CD4-positive, alpha-beta memory T cell (primary cell): ENCODE measurements around the gene SAMD4A. TPM values are rescaled to one million over a fixed set of nuclear protein-coding genes. Genes with fewer than 3 reads are reported as not detected.

Experiments
- CTCF ChIA-PET: fragments of 350-600 bp; sonication (Branson Sonifier 250); formaldehyde crosslinking; loops from one replicate; lab custom pipeline; 2021; ENCODE audit warnings: inconsistent platforms; ENCODE audit not compliant: partially characterized antibody; lab: Charles Lee
- POLR2A ChIA-PET: fragments of 350-600 bp; sonication (Branson Sonifier 250); formaldehyde crosslinking; loops from one replicate; lab custom pipeline; 2021; ENCODE audit not compliant: partially characterized antibody; lab: Charles Lee
- DNase-seq, 5 donors: peaks; one replicate each; pipeline versions ENCODE4 v3.0.0 to v3.0.0-alpha.2; 2020 to 2022; ENCODE audit warnings: mixed read lengths in 1 of 5
- H3K27ac ChIP-seq: one replicate; pipeline ENCODE4 v1.7.0; 2013; ENCODE audit warnings: low read depth, low read length
- H3K27me3 ChIP-seq: 2 replicates; pipeline ENCODE4 v1.7.0; 2013; ENCODE audit warnings: mild to moderate bottlenecking, low read length, moderate library complexity; ENCODE audit not compliant: insufficient read depth
- H3K36me3 ChIP-seq: 2 replicates; pipeline ENCODE4 v1.7.0; 2013; ENCODE audit warnings: mild to moderate bottlenecking, low read length, moderate library complexity; ENCODE audit not compliant: insufficient read depth
- H3K4me1 ChIP-seq: 2 replicates; pipeline ENCODE4 v1.7.0; 2013; ENCODE audit warnings: mild to moderate bottlenecking, low read length, moderate library complexity; ENCODE audit not compliant: insufficient read depth
- H3K4me3 ChIP-seq, 2 donors: one replicate each; pipeline ENCODE4 v1.7.0; 2013; ENCODE audit warnings: low read length in 2 of 2, mild to moderate bottlenecking in 1 of 2
- H3K9me3 ChIP-seq, 2 donors: one replicate each; pipeline ENCODE4 v1.7.0; 2013; ENCODE audit warnings: low read length in 2 of 2, control low read depth in 1 of 2; ENCODE audit not compliant: control insufficient read depth in 1 of 2
- H3K27ac Mint-ChIP-seq, 7 donors: one replicate each; pipeline ENCODE4 v1.8.0; 2020 to 2021; ENCODE audit warnings: mixed read lengths in 7 of 7, mild to moderate bottlenecking in 6 of 7, inconsistent platforms in 3 of 7, moderate library complexity in 3 of 7
- H3K27me3 Mint-ChIP-seq, 2 donors: one replicate each; pipeline ENCODE4 v1.8.0; 2020 to 2021; ENCODE audit warnings: mixed read lengths in 2 of 2
- H3K36me3 Mint-ChIP-seq, 2 donors: one replicate each; pipeline ENCODE4 v1.8.0; 2020 to 2021; ENCODE audit warnings: mixed read lengths in 2 of 2, inconsistent platforms in 1 of 2, mild to moderate bottlenecking in 1 of 2
- H3K4me1 Mint-ChIP-seq, 4 donors: one replicate each; pipeline ENCODE4 v1.8.0; 2020 to 2021; ENCODE audit warnings: mixed read lengths in 4 of 4, mild to moderate bottlenecking in 1 of 4
- H3K4me3 Mint-ChIP-seq, 8 donors: one replicate each; pipeline ENCODE4 v1.8.0; 2020 to 2021; ENCODE audit warnings: mixed read lengths in 8 of 8, mild to moderate bottlenecking in 7 of 8, moderate library complexity in 6 of 8, inconsistent platforms in 3 of 8
- H3K9me3 Mint-ChIP-seq, 8 donors: one replicate each; pipeline ENCODE4 v1.8.0; 2020 to 2021; ENCODE audit warnings: mixed read lengths in 8 of 8, mild to moderate bottlenecking in 5 of 8, inconsistent platforms in 3 of 8, moderate library complexity in 1 of 8
- intact Hi-C: fragments of 100-400 bp; cut with micrococcal nuclease; formaldehyde crosslinking; loops from one replicate; pipeline ENCODE4 v1.15.1; 2023
- polyA plus RNA-seq, 2 donors: library from polyadenylated mRNA; unstranded; fragments of 300-500 nt; fragmentation: Illumina TruSeq; gene quantifications; one replicate each; pipeline ENCODE4 v1.2.3, GENCODE V29; 2021
- total RNA-seq, 2 experiments: library from RNA; stranded (reverse); gene quantifications; one replicate each; pipeline ENCODE4 v1.2.3, GENCODE V29; 2021

SAMD4A gene
- total and polyA plus RNA-seq, 4 experiments from 2014 or later = 0.72 to 1.4 (median 0.93) TPM; not detected in 1

- H3K4me1 Mint-ChIP-seq = peaks cover 0 to 4% (median 0%) of the 10 kb centered on the region in 4 donors
- no peaks in the 10 kb centered on the region for H3K4me1 ChIP-seq
- peaks cover 0 to 2% (median 0%) of the 10 kb centered on the region in 8 donors for H3K9me3 Mint-ChIP-seq
- no peak overlapping the region for H3K27ac ChIP-seq
- H3K36me3 ChIP-seq = no peaks in the 10 kb centered on the region
- no peaks in the 10 kb centered on the region for H3K36me3 Mint-ChIP-seq
- H3K4me3 ChIP-seq = no peak overlapping the region
- intact Hi-C loops = no loop called here
- H3K4me3 Mint-ChIP-seq = no peak overlapping the region
- H3K27me3 Mint-ChIP-seq = peaks cover 0 to 1% of the 10 kb centered on the region in 2 donors
- ChIA-PET CTCF (interaction anchor here (1.5 to 1.7 kb wide), 2 partner anchors 15 to 121 kb away, joined by 3 to 5 read pairs; no protein-coding TSS in a partner anchor), POLR2A (interaction anchor here (1.2 kb wide), 1 partner anchor 121 kb away, joined by 3 read pairs; no protein-coding TSS in a partner anchor)
- no peak for DNase-seq
- H3K9me3 ChIP-seq = no peaks in the 10 kb centered on the region
- H3K27ac Mint-ChIP-seq = peak overlapping the region in 1 of 7 donors; percentile 85
- H3K27me3 ChIP-seq = no peaks in the 10 kb centered on the region
Measured at GRCh38 chr14:54685286-54685845, 118.4 kb downstream of the SAMD4A start.

- DNase-seq = no peak
- no peaks in the 10 kb centered on the region for H3K4me1 ChIP-seq
- no peaks in the 10 kb centered on the region for H3K9me3 ChIP-seq
- Mint-ChIP-seq H3K4me3 (no peak overlapping the region), H3K9me3 (peaks cover 0 to 2% (median 0%) of the 10 kb centered on the region in 8 donors), H3K4me1 (peaks cover 0 to 4% (median 0%) of the 10 kb centered on the region in 4 donors), H3K27ac (no peak overlapping the region), H3K27me3 (peaks cover 0 to 1% of the 10 kb centered on the region in 2 donors), H3K36me3 (no peaks in the 10 kb centered on the region)
- H3K4me3 ChIP-seq = no peak overlapping the region
- CTCF ChIA-PET = interaction anchor here (1.5 to 1.7 kb wide), 2 partner anchors 16 to 122 kb away, joined by 3 to 5 read pairs; no protein-coding TSS in a partner anchor
- no peaks in the 10 kb centered on the region for H3K36me3 ChIP-seq
- no peaks in the 10 kb centered on the region for H3K27me3 ChIP-seq
- POLR2A ChIA-PET = no interaction called here
- no peak overlapping the region for H3K27ac ChIP-seq
- intact Hi-C loops = no loop called here
Measured at GRCh38 chr14:54686219-54686870, 119.4 kb downstream of the SAMD4A start.

- ChIA-PET POLR2A (no interaction called here), CTCF (interaction anchor here (5.2 kb wide), 1 partner anchor 122 kb away, joined by 73 read pairs; the partner anchor contains the start of gene SAMD4A)
- H3K27me3 ChIP-seq = no peaks in the 10 kb centered on the region
- H3K27ac ChIP-seq = no peak overlapping the region
- intact Hi-C loops = no loop called here
- Mint-ChIP-seq H3K4me3 (no peak overlapping the region), H3K36me3 (no peaks in the 10 kb centered on the region), H3K4me1 (peaks cover 0 to 4% (median 0%) of the 10 kb centered on the region in 4 donors), H3K9me3 (peaks cover 0 to 2% (median 0%) of the 10 kb centered on the region in 8 donors), H3K27me3 (peaks cover 0 to 1% of the 10 kb centered on the region in 2 donors), H3K27ac (no peak overlapping the region)
- no peak for DNase-seq
- H3K9me3 ChIP-seq = no peaks in the 10 kb centered on the region
- H3K4me3 ChIP-seq = no peak overlapping the region
- H3K36me3 ChIP-seq = no peaks in the 10 kb centered on the region
- no peaks in the 10 kb centered on the region for H3K4me1 ChIP-seq
Measured at GRCh38 chr14:54686871-54687749, 120.2 kb downstream of the SAMD4A start.

- Mint-ChIP-seq H3K4me1 (peaks cover 0 to 4% (median 0%) of the 10 kb centered on the region in 4 donors), H3K36me3 (no peaks in the 10 kb centered on the region), H3K9me3 (peaks cover 0 to 2% (median 0%) of the 10 kb centered on the region in 8 donors), H3K27ac (no peak overlapping the region), H3K27me3 (peaks cover 0 to 1% of the 10 kb centered on the region in 2 donors), H3K4me3 (no peak overlapping the region)
- Histone ChIP-seq H3K4me3 (no peak overlapping the region), H3K27ac (no peak overlapping the region), H3K36me3 (no peaks in the 10 kb centered on the region), H3K9me3 (no peaks in the 10 kb centered on the region), H3K4me1 (no peaks in the 10 kb centered on the region), H3K27me3 (no peaks in the 10 kb centered on the region)
- intact Hi-C loops = no loop called here
- DNase-seq = no peak
- POLR2A ChIA-PET = no interaction called here
- CTCF ChIA-PET = interaction anchor here (5.2 kb wide), 1 partner anchor 123 kb away, joined by 73 read pairs; the partner anchor contains the start of gene SAMD4A
Measured at GRCh38 chr14:54687750-54688119, 120.8 kb downstream of the SAMD4A start.

GRCh38 chr14:54688229-54688628 is 121.3 kb downstream of the SAMD4A start:
- POLR2A ChIA-PET = no interaction called here

GRCh38 chr14:54689928-54690327 is 123.0 kb downstream of the SAMD4A start:
- no peak overlapping the region for H3K4me3 ChIP-seq
- Mint-ChIP-seq H3K4me3 (no peak overlapping the region), H3K4me1 (peaks cover 0 to 4% (median 0%) of the 10 kb centered on the region in 4 donors), H3K27ac (no peak overlapping the region), H3K9me3 (peaks cover 0 to 2% (median 0%) of the 10 kb centered on the region in 8 donors), H3K27me3 (peaks cover 4% of the 10 kb centered on the region in 2 donors), H3K36me3 (no peaks in the 10 kb centered on the region)
- intact Hi-C loops = no loop called here
- DNase-seq = no peak
- ChIA-PET CTCF (interaction anchor here (0.9 to 5.2 kb wide), 4 partner anchors 11 to 125 kb away, joined by 3 to 73 read pairs (median 10); partner anchors contain the start of gene SAMD4A), POLR2A (no interaction called here)
- H3K36me3 ChIP-seq = no peaks in the 10 kb centered on the region
- H3K27ac ChIP-seq = no peak overlapping the region
- no peaks in the 10 kb centered on the region for H3K4me1 ChIP-seq
- no peaks in the 10 kb centered on the region for H3K9me3 ChIP-seq
- no peaks in the 10 kb centered on the region for H3K27me3 ChIP-seq

More at GRCh38 chr14:54688229-54688628, 121.3 kb downstream of the SAMD4A start:
- H3K27ac ChIP-seq = no peak overlapping the region
- peaks cover 0 to 4% (median 0%) of the 10 kb centered on the region in 4 donors for H3K4me1 Mint-ChIP-seq
- CTCF ChIA-PET = interaction anchor here (5.2 kb wide), 1 partner anchor 123 kb away, joined by 73 read pairs; the partner anchor contains the start of gene SAMD4A
- no peaks in the 10 kb centered on the region for H3K36me3 Mint-ChIP-seq
- no peaks in the 10 kb centered on the region for H3K9me3 ChIP-seq
- H3K36me3 ChIP-seq = no peaks in the 10 kb centered on the region
- H3K9me3 Mint-ChIP-seq = peaks cover 0 to 2% (median 0%) of the 10 kb centered on the region in 8 donors
- DNase-seq = no peak
- H3K4me3 ChIP-seq = no peak overlapping the region
- intact Hi-C loops = no loop called here
- H3K27me3 Mint-ChIP-seq = peaks cover 0 to 1% of the 10 kb centered on the region in 2 donors
- no peaks in the 10 kb centered on the region for H3K27me3 ChIP-seq
- no peaks in the 10 kb centered on the region for H3K4me1 ChIP-seq
- H3K4me3 Mint-ChIP-seq = no peak overlapping the region
- no peak overlapping the region for H3K27ac Mint-ChIP-seq
